Suppressor macrophage (primary cell): ENCODE results near the gene F3.

Experiments
- DNase-seq, 4 experiments: peaks; one replicate each; pipeline ENCODE4 v3.0.0-alpha.2; 2020 to 2022

Gene F3

GRCh38 chr1:94527447-94528031 lies 14.0 kb downstream of the F3 start:
- peak; percentile 28 to 39 (median 34) for DNase-seq

GRCh38 chr1:94526152-94526980 lies 15.2 kb downstream of the F3 start:
- DNase-seq: no peak

- DNase-seq: peak in 3 of 4 experiments; percentile 24 to 57 (median 45)
Observed at GRCh38 chr1:94524531-94524930, 17.0 kb downstream of the F3 start.

GRCh38 chr1:94522304-94522703 lies 19.3 kb downstream of the F3 start:
- peak; percentile 44 to 77 (median 56) for DNase-seq

GRCh38 chr1:94519351-94519750 lies 22.2 kb downstream of the F3 start:
- DNase-seq: no peak

GRCh38 chr1:94515296-94515947 lies 26.1 kb downstream of the F3 start:
- no peak for DNase-seq

- DNase-seq: peak; percentile 48 to 64 (median 52)
Observed at GRCh38 chr1:94514095-94514727, 27.3 kb downstream of the F3 start.

- DNase-seq: no peak
Observed at GRCh38 chr1:94512816-94513215, 28.7 kb downstream of the F3 start.

- peak; percentile 19 to 56 (median 40) for DNase-seq
Observed at GRCh38 chr1:94504601-94505000, 37.0 kb downstream of the F3 start.

GRCh38 chr1:94503153-94503552 lies 38.4 kb downstream of the F3 start:
- DNase-seq: no peak

GRCh38 chr1:94501935-94502334 lies 39.6 kb downstream of the F3 start:
- DNase-seq: no peak

- no peak for DNase-seq
Observed at GRCh38 chr1:94501426-94501825, 40.1 kb downstream of the F3 start.

GRCh38 chr1:94496076-94496755 lies 45.3 kb downstream of the F3 start:
- no peak for DNase-seq

- no peak for DNase-seq
Observed at GRCh38 chr1:94490556-94490955, 51.0 kb downstream of the F3 start.

GRCh38 chr1:94486990-94487389 lies 54.6 kb downstream of the F3 start:
- DNase-seq: no peak

- peak; percentile 60 to 77 (median 68) for DNase-seq
Observed at GRCh38 chr1:94481473-94481933, 60.1 kb downstream of the F3 start.

GRCh38 chr1:94479682-94480081 lies 61.9 kb downstream of the F3 start:
- no peak for DNase-seq
